Gastrocnemius medialis (tissue), 4 donors: ENCODE measurements around the gene SUPT3H.

ENCODE experiments used
- CTCF ChIP-seq, 5 experiments: fragments of 450-650 bp in 3 of 5; fragments of 200-600 bp in 2 of 5; sonication (generic) in 2 of 5; IDR thresholded peaks in 4 of 5; conservative IDR thresholded peaks in 1 of 5; 1 replicate in 4 of 5; 2 replicates in 1 of 5; pipeline ENCODE4 v1.5.1; 2016 to 2019; ENCODE audit warnings: antibody characterized with exemption in 5 of 5, mild to moderate bottlenecking in 3 of 5, moderate library complexity in 3 of 5
- POLR2A ChIP-seq, 2 donors: fragments of 450-650 bp; IDR thresholded peaks; one replicate each; pipeline ENCODE4 v1.6.1; 2017; ENCODE audit warnings: antibody characterized with exemption in 2 of 2, mild to moderate bottlenecking in 2 of 2, moderate library complexity in 2 of 2

GRCh38 chr6:45419571-45420082, 41.9 kb upstream of the SUPT3H start:
- TF ChIP-seq CTCF (IDR thresholded peaks at IDR 0.05 in 4 of 5, conservative IDR thresholded peaks at IDR 0.05 in 1 of 5) (no peak), POLR2A (IDR thresholded peaks at IDR 0.05) (no peak)
